Bronchial epithelial cell (primary cell): Measurements from ENCODE around the gene ATG2A. TPM values are rescaled to one million over a fixed set of nuclear protein-coding genes. Genes with fewer than 3 reads are reported as not detected.
A peak's percentile ranks its signal among the peaks of the same experiment; 100 is the strongest.

Experiments used
- DNase-seq: peaks from one replicate; pipeline ENCODE4 v3.0.0-alpha.2; 2010; ENCODE audit warnings: low read depth
- FAIRE-seq: peaks from 2 replicates; lab custom pipeline; 2011; peaks lifted over from hg19 to GRCh38; lab: Jason Lieb, UNC
- H3K27me3 ChIP-seq: 2 replicates; pipeline ENCODE4 v1.5.1; 2011; ENCODE audit warnings: low read length; ENCODE audit not compliant: control insufficient read depth, insufficient read depth
- H3K36me3 ChIP-seq: 2 replicates; pipeline ENCODE4 v1.5.1; 2011; ENCODE audit warnings: low read length; ENCODE audit not compliant: control insufficient read depth, insufficient read depth
- H3K4me3 ChIP-seq: 2 replicates; pipeline ENCODE4 v1.5.1; 2011; ENCODE audit warnings: mild to moderate bottlenecking, low read depth, low read length, control low read depth
- CTCF ChIP-seq: IDR thresholded peaks from 2 replicates; pipeline ENCODE4 v1.5.1; 2011; ENCODE audit warnings: mild to moderate bottlenecking, moderate library complexity, low read length, control low read depth, inconsistent platforms; ENCODE audit not compliant: insufficient read depth, severe bottlenecking
- total RNA-seq: library from RNA; depleted of rRNA; stranded (reverse); fragments of >200 nt; gene quantifications from 2 replicates; pipeline ENCODE4 v1.2.1, GENCODE V29; 2014

The ATG2A gene
- total RNA-seq, 1 donor from 2014 or later = 6.1 TPM

- FAIRE-seq = peak; percentile 43
- peaks cover 43% of the 10 kb centered on the region for H3K36me3 ChIP-seq
- TF ChIP-seq CTCF = no peak
Measured at GRCh38 chr11:64908766-64909165, 8.2 kb downstream of the ATG2A start.

GRCh38 chr11:64906314-64906635 lies 10.7 kb downstream of the ATG2A start:
- DNase-seq = no peak
- Histone ChIP-seq H3K36me3 (peaks cover 33% of the 10 kb centered on the region), H3K27me3 (no peaks in the 10 kb centered on the region), H3K4me3 (no peak overlapping the region)
- no peak for FAIRE-seq
- TF ChIP-seq CTCF = no peak

More at GRCh38 chr11:64908766-64909165, 8.2 kb downstream of the ATG2A start:
- DNase-seq = no peak
- Histone ChIP-seq H3K27me3 (no peaks in the 10 kb centered on the region), H3K4me3 (no peak overlapping the region)

- FAIRE-seq = no peak
- Histone ChIP-seq H3K4me3 (no peak overlapping the region), H3K27me3 (no peaks in the 10 kb centered on the region), H3K36me3 (peaks cover 30% of the 10 kb centered on the region)
- DNase-seq = no peak
- TF ChIP-seq CTCF = no peak
Measured at GRCh38 chr11:64905516-64906313, 11.3 kb downstream of the ATG2A start.

- DNase-seq (no peak), FAIRE-seq (no peak)
- no peak for TF ChIP-seq CTCF
- H3K4me3 ChIP-seq = no peak overlapping the region
- no peaks in the 10 kb centered on the region for H3K27me3 ChIP-seq
- H3K36me3 ChIP-seq = peaks cover 26% of the 10 kb centered on the region
Measured at GRCh38 chr11:64903291-64903833, 13.6 kb downstream of the ATG2A start.

GRCh38 chr11:64902102-64902900 lies 14.7 kb downstream of the ATG2A start:
- DNase-seq (no peak), FAIRE-seq (no peak)
- Histone ChIP-seq H3K27me3 (no peaks in the 10 kb centered on the region), H3K36me3 (peaks cover 31% of the 10 kb centered on the region), H3K4me3 (no peak overlapping the region)
- no peak for TF ChIP-seq CTCF
